Smooth muscle cell (in vitro differentiated cells): Measurements from ENCODE around the gene PRKAB2. TPM values are rescaled to one million over a fixed set of nuclear protein-coding genes. Genes with fewer than 3 reads are reported as not detected.
"Not testable (repeated sequence)": the region's sequence is repeated elsewhere in the genome, so short reads cannot be mapped to it uniquely, and the experiment has no call there.

Experiments
- DNase-seq: peaks from one replicate; lab custom pipeline; 2025; ENCODE audit not compliant: unreplicated experiment; lab: John Stamatoyannopoulos, UW
- H2AFZ ChIP-seq: fragments of 200-600 bp; sonication (generic); 2 replicates; pipeline ENCODE4 v1.6.0; 2016; ENCODE audit warnings: antibody characterized with exemption, low read depth, mild to moderate bottlenecking
- H3F3A ChIP-seq: fragments of 200-600 bp; sonication (generic); 2 replicates; pipeline ENCODE4 v1.6.0; 2017; ENCODE audit warnings: antibody characterized with exemption, low read depth
- H3K27ac ChIP-seq: fragments of 200-600 bp; sonication (generic); 2 replicates; pipeline ENCODE4 v1.5.1; 2016; ENCODE audit warnings: low read depth, mild to moderate bottlenecking
- H3K27me3 ChIP-seq: fragments of 200-600 bp; sonication (generic); 2 replicates; pipeline ENCODE4 v1.6.1; 2016; ENCODE audit warnings: low read depth, mild to moderate bottlenecking
- H3K36me3 ChIP-seq: fragments of 200-600 bp; sonication (generic); 2 replicates; pipeline ENCODE4 v1.5.1; 2016; ENCODE audit warnings: low read depth
- H3K4me1 ChIP-seq: fragments of 200-600 bp; sonication (generic); 2 replicates; pipeline ENCODE4 v1.5.1; 2016; ENCODE audit warnings: low read depth
- H3K4me2 ChIP-seq: fragments of 200-600 bp; sonication (generic); 2 replicates; pipeline ENCODE4 v1.6.0; 2016; ENCODE audit warnings: mild to moderate bottlenecking
- H3K4me3 ChIP-seq: fragments of 200-600 bp; sonication (generic); 2 replicates; pipeline ENCODE4 v1.5.1; 2016; ENCODE audit warnings: mild to moderate bottlenecking
- H3K79me2 ChIP-seq: fragments of 200-600 bp; sonication (generic); 2 replicates; pipeline ENCODE4 v1.6.0; 2016; ENCODE audit warnings: low read depth, mild to moderate bottlenecking
- H3K9ac ChIP-seq: fragments of 200-600 bp; sonication (generic); 2 replicates; pipeline ENCODE4 v1.6.0; 2016; ENCODE audit warnings: low read depth
- H3K9me3 ChIP-seq: fragments of 200-600 bp; sonication (generic); replicated peaks from 2 replicates; pipeline ENCODE4 v1.5.1; 2016; ENCODE audit warnings: low read depth
- H4K20me1 ChIP-seq: fragments of 200-600 bp; sonication (generic); 2 replicates; pipeline ENCODE4 v1.6.0; 2016; ENCODE audit warnings: low read depth
- CTCF ChIP-seq: fragments of 200-600 bp; sonication (generic); IDR thresholded peaks from 2 replicates; pipeline ENCODE4 v1.5.1; 2017; ENCODE audit warnings: borderline replicate concordance, mild to moderate bottlenecking, antibody characterized with exemption; ENCODE audit not compliant: insufficient read depth, poor library complexity, severe bottlenecking
- WGBS: methylation state at CpG from one replicate; pipeline ENCODE4 v1.1.7; 2016; ENCODE audit warnings: low lambda C conversion rate; 5-methylcytosine and 5-hydroxymethylcytosine counted together
- polyA plus RNA-seq: library from polyadenylated mRNA; unstranded; fragments of >200 nt; fragmentation: Nextera tagmentation; extraction: Ambion mirVana; gene quantifications from 2 replicates; pipeline ENCODE4 v1.2.1, GENCODE V29; 2016
- total RNA-seq: library from RNA; depleted of rRNA; stranded (reverse); fragments of >200 nt; gene quantifications from 2 replicates; pipeline ENCODE4 v1.2.3, GENCODE V29; 2014

Gene PRKAB2
- total and polyA plus RNA-seq, 2 experiments from 2014 or later, result 22.9 to 50.8 TPM

DNA sequence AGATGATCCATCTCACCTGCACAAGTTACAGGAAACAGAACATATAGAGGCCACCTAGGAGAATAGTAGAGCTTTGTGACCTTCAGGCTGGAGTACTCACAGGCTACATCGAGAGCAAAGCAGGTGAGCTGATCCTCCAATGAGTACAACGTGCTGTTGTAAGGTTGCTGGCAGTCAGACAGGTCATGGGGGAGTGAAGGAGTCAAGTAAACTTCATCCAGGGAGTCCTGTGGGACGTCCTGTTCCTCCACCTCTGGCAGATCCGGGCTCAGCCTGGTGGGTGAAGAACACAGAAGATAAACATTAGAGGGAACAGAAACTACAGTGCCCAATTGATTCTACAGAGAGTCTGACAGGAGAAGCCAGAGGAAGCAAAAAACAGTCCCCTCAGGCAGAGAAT, 62.5 kb downstream of the PRKAB2 start:
- H3K4me1 ChIP-seq, result no peaks in the 10 kb centered on the region
- H2AFZ ChIP-seq, result no peak overlapping the region
- no peaks in the 10 kb centered on the region for H3K36me3 ChIP-seq
- no peak overlapping the region for H3K9ac ChIP-seq
- no peaks in the 10 kb centered on the region for H3F3A ChIP-seq
- H3K9me3 ChIP-seq, result no peaks in the 10 kb centered on the region
- H4K20me1 ChIP-seq, result no peaks in the 10 kb centered on the region
- no peak overlapping the region for H3K4me2 ChIP-seq
- no peak for TF ChIP-seq CTCF
- WGBS, result 82% methylated on average over 4 of the region's 4 CpGs
- H3K27ac ChIP-seq, result no peak overlapping the region
- H3K4me3 ChIP-seq, result no peak overlapping the region
- H3K79me2 ChIP-seq, result no peaks in the 10 kb centered on the region
- DNase-seq, result no peak
- no peaks in the 10 kb centered on the region for H3K27me3 ChIP-seq

- no peaks in the 10 kb centered on the region for H3F3A ChIP-seq
- DNase-seq, result no peak
- no peak overlapping the region for H2AFZ ChIP-seq
- H3K9ac ChIP-seq, result no peak overlapping the region
- no peak for TF ChIP-seq CTCF
- no peaks in the 10 kb centered on the region for H3K4me1 ChIP-seq
- H3K4me3 ChIP-seq, result no peak overlapping the region
- no peak overlapping the region for H3K4me2 ChIP-seq
- WGBS, result 95% methylated on average over 1 of the region's 1 CpG
- no peaks in the 10 kb centered on the region for H4K20me1 ChIP-seq
- no peaks in the 10 kb centered on the region for H3K79me2 ChIP-seq
- H3K27ac ChIP-seq, result no peak overlapping the region
- H3K36me3 ChIP-seq, result no peaks in the 10 kb centered on the region
- H3K9me3 ChIP-seq, result no peaks in the 10 kb centered on the region
- H3K27me3 ChIP-seq, result no peaks in the 10 kb centered on the region
Measured at GRCh38 chr1:147109041-147109440, 63.2 kb downstream of the PRKAB2 start.

- H3F3A ChIP-seq, H2AFZ ChIP-seq, H3K9me3 ChIP-seq, H3K27me3 ChIP-seq, DNase-seq, H3K4me1 ChIP-seq, H3K36me3 ChIP-seq, H3K4me2 ChIP-seq, H3K4me3 ChIP-seq, H4K20me1 ChIP-seq, H3K9ac ChIP-seq, H3K27ac ChIP-seq, H3K79me2 ChIP-seq: not testable (repeated sequence)
- WGBS, result 22% methylated on average over 9 of the region's 9 CpGs
Measured at GRCh38 chr1:147106407-147106881, 65.8 kb downstream of the PRKAB2 start.

DNA sequence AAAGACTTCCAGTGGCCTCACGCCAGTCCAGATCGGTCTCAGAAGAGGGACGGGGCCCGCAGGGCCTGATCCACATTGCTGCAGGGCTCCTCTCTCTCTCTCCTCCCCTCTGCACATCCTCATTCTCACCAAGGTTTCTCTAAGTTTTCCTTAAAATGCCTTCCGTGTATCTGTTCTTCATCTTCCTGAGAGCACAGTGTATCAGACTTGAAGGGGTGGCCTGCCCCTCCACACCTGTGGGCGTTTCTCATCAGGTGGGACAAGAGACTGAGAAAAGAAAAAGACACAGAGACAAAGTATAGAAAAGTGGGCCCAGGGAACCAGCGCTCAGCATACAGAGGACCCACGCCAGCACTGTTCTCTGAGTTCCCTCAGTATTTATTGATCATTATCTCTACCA, 66.4 kb downstream of the PRKAB2 start:
- H3K9me3 ChIP-seq, result no peaks in the 10 kb centered on the region
- H3K79me2 ChIP-seq, result no peaks in the 10 kb centered on the region
- TF ChIP-seq CTCF, result no peak
- H4K20me1 ChIP-seq, result no peaks in the 10 kb centered on the region
- 67% methylated on average over 8 of the region's 8 CpGs for WGBS
- H3K36me3 ChIP-seq, result no peaks in the 10 kb centered on the region
- H3K4me3 ChIP-seq, result no peak overlapping the region
- no peak overlapping the region for H3K27ac ChIP-seq
- H2AFZ ChIP-seq, result no peak overlapping the region
- H3F3A ChIP-seq, result no peaks in the 10 kb centered on the region
- no peaks in the 10 kb centered on the region for H3K27me3 ChIP-seq
- no peak overlapping the region for H3K4me2 ChIP-seq
- DNase-seq, result no peak
- no peak overlapping the region for H3K9ac ChIP-seq
- no peaks in the 10 kb centered on the region for H3K4me1 ChIP-seq

Other genes with a start within 250 kb of the PRKAB2 start
- gene NBPF12, start 234.1 kb downstream of the PRKAB2 start, total RNA-seq, result 5.4 and 8.8 TPM in 2 replicates
- gene NBPF12, start 234.1 kb downstream of the PRKAB2 start, polyA plus RNA-seq, result 2.8 and 3.7 TPM in 2 replicates
- gene FMO5, start 52.9 kb upstream of the PRKAB2 start, total RNA-seq, result 1.3 and 1.9 TPM in 2 replicates
- 0.43 and 0.49 TPM in 2 replicates for gene FMO5, start 52.9 kb upstream of the PRKAB2 start, polyA plus RNA-seq
- gene CHD1L, start 70.2 kb upstream of the PRKAB2 start, total RNA-seq, result 32.7 and 37.6 TPM in 2 replicates
- gene CHD1L, start 70.2 kb upstream of the PRKAB2 start, polyA plus RNA-seq, result 25.0 and 27.1 TPM in 2 replicates